HT-29 (cell line): ENCODE results near the gene ARFRP1. TPM values are rescaled to one million over a fixed set of nuclear protein-coding genes. Genes with fewer than 3 reads are reported as not detected.
"Not testable (repeated sequence)": the region's sequence is repeated elsewhere in the genome, so short reads cannot be mapped to it uniquely, and the experiment has no call there.

Experiments
- DNase-seq: peaks from one replicate; pipeline ENCODE4 v3.0.0-alpha.2; 2015; ENCODE audit warnings: low spot score
- total RNA-seq: library from RNA; depleted of rRNA; stranded (reverse); fragments of >200 nt; shearing (Covaris generic); gene quantifications from 2 replicates; pipeline ENCODE4 v1.2.3, GENCODE V29; 2014

ARFRP1 gene
- total RNA-seq, 1 experiment from 2014 or later: 86.1 TPM

GRCh38 chr20:63678071-63678470 lies 29.7 kb downstream of the ARFRP1 start:
- no peak for DNase-seq

DNA sequence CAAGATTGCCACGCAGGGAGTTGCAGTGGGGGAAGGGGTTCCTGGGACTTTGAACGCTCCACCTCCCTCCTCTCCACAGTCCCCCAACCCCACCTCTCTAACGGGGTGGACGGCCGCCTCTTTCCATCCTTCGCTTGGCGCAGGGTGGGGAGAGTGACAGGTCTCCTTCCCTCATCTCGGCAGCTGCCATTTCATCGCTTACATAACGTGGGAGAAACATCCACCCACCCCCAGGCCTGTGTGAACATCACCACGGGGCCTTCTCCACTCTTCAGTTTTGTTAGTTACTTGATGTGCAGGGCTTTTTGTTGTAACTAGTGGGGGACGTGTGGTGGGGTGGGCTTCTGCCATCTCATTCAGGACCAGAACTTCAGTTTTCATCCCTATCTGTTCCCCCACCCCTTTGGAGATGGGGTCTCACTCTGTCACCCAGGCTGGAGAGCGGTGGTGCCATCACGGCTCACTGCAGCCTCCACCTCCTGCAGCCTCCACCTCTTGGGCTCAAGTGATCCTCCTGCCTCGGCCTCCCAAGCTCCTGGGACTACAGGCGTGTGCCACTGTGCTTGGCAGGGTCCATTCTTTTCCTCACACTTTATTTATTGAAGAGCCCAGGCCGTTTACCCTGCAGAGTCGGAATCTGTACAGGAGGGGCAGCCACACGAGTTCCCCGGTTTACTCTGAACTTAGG lies 32.0 kb downstream of the ARFRP1 start:
- no peak for DNase-seq

- no peak for DNase-seq
Measured at GRCh38 chr20:63673951-63674350, 33.8 kb downstream of the ARFRP1 start.

DNA sequence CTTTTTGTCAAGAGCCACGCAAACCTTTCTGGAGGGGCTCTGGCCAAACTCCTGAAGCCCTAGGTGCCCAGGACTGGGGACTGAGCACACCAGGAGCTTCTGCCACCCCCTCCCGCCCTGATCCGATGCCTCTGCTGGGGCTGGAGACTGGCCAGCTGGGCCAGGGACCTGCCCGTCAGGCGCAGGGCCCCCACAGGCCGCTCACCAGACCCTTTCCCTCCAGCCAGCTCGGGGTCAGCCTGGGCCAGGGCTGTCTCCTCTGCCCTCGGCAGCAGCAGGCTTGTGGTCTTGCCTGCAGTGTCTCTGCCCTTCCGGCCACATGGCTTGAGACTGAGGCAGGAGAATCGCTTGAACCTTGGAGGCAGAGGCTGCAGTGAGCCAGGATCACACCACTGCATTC lies 35.1 kb downstream of the ARFRP1 start:
- no peak for DNase-seq

DNA sequence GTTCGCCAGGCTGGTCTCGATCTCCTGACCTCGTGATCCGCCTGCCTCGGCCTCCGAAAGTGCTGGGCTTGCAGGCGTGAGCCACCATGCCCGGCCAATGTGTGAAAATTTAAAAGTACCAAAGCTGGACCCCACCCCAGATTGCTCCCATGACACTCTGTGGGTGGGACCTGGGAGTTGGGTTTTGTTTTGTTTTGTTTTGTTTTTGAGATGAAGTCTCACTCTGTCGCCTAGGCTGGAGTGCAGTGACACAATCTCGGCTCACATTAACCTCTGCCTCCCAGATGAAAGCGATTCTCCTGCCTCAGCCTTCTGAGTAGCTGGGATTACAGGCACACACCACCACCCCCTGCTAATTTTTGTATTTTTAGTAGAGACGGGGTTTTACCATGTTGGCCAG lies 36.1 kb downstream of the ARFRP1 start:
- not testable (repeated sequence) for DNase-seq

DNA sequence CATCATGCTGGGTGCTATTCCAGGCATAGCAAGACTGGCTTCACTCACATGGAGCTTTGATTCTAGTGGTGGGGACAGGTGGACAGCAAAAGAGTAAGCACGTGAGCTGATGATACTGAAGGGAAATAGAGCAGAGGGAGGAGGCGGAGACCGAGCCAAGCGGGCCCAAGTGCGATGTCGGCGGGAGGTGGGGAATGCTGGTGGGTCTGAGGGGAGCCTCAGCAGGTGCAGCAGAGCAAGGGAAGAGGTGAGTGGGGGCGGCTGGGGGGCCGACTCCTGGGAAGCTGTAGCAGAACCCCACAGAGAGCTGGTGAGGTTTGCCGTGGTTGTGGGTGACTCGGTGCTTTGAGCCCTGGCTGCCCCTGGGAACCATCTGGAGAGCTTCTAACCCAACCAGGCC lies 39.4 kb downstream of the ARFRP1 start:
- no peak for DNase-seq

- no peak for DNase-seq
Measured at GRCh38 chr20:63667858-63668257, 39.9 kb downstream of the ARFRP1 start.

DNA sequence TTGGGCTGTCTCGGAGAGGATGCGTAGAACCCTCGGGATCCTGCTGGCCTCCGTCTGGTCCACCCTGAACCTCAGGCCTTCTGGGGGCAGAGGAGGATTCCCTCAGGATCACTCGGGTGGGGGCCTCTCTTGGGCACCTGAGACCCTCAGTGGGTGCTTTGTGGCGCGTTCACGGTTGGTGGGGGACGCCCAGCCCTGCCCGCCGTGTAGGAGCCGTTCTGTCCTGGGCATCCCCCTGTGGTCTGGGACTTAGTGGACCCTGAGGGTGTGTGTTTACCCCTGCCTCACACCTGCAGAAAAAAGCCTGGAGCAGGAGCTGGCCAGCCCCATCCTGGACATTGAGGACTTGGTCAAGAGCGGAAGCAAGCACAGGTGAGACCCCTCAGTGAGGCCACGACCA lies 42.1 kb downstream of the ARFRP1 start:
- DNase-seq: no peak

GRCh38 chr20:63664861-63665594 lies 42.7 kb downstream of the ARFRP1 start:
- no peak for DNase-seq

GRCh38 chr20:63664143-63664851 lies 43.5 kb downstream of the ARFRP1 start:
- DNase-seq: no peak

DNA sequence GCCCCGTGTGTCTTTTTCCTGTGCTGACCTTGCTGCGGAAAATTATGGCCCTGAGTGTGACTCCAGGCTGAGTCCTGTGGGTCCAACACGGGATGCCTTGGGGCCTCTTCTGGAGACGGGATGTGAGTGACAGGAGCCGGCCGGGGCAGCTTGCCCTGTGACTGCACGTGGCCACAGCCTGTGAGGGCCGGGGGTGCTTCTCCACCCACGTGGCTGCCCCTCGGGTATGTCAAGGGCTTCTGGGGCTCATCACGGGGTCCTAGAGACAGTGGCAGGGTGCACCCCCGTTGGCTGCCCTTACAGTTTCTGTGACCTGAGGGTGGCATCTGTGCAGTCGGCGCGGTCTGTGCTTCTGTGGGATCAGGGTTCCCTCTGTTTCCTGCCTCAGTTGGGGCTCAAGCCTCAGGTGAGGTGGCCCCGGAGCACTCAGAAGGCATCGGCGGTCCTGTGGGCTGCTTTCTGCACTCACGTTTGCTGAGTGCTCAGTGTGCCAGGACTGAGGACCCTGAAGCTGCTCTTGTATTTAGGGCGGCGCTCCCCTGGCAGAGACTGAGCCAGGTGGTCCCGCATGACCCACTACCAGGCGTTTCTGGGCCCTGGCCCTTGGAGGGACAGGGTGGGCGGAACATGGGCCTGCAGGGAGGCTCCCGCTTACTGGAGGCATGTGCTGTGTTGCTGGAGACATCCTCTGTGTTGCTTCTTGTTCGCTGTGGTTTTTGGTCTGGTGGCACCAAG lies 44.3 kb downstream of the ARFRP1 start:
- DNase-seq: no peak

- DNase-seq: no peak
Measured at GRCh38 chr20:63662813-63663189, 45.0 kb downstream of the ARFRP1 start.

DNA sequence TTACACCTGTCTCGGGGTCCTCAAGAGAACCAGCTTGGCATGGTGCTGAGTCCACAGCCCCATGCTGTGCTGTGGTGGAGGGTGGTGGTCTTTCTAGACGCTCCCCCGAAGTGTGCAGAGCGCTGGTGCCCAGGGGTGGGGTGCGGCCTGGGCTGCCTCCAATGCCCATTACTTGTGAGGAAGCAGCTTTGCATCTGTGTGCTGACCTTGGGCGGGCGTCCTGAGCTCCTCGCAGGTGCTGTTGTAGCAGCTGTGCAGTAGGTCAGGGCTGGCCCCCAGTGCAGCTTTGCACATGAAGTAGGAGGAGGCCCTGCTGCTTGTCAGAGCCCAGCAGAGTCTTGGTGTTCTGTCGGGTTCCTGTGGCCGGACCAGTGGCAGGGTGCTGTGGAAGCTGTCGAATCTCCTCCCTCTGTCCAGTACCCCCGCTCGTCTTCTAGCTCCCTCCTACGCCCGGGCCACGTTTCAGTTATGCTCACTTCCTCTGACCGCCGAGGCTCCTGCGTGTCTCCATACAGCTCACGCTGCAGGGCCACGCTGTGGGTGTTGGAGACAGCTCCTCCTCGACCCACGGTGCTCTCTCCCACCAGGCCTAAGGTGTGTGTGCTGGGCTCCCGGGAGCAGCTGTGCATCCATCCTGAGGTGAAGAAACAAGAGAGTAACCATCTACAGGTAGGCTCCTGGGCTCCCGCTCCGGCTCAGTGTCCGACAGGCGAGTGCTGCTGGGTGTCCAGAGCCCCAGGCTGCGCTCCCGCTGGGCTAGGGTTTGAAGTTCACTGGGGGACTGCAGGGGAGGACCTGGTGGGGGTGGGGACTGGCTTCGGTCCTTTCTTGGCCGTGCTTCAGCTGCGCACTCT lies 45.6 kb downstream of the ARFRP1 start:
- DNase-seq: no peak

DNA sequence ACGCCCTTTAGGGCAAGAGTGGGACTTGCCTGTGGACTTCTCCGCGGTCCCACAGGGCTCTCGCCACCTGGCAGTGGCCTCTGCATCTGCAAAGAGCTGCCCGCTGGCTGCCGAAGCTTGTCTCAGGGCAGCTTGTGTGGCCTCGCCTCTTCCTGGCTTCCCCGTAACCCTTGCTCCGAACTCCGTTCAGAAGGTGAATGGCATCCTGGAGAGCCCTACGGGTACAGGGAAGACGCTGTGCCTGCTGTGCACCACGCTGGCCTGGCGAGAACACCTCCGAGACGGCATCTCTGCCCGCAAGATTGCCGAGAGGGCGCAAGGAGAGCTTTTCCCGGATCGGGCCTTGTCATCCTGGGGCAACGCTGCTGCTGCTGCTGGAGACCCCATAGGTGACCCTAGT lies 46.7 kb downstream of the ARFRP1 start:
- no peak for DNase-seq

DNA sequence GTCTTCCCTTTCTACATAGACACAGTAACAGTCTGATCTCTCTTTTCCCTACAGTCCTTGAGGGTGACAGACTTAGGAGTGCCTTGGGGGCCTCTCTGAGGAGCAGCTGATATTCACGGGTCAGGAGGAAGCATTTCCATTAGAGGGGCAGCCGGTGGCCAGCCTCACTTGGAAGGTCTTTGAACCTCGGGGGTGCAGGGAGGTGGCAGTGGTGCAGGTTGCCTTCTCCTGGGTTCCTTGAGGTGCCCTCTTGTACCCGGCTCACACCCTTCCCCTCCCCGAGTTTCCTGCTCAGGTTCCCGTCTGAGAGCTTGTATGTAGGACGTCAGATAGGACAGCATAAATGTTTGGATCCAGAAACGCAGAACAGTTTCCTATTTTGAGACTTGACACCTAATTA lies 47.2 kb downstream of the ARFRP1 start:
- DNase-seq: no peak

DNA sequence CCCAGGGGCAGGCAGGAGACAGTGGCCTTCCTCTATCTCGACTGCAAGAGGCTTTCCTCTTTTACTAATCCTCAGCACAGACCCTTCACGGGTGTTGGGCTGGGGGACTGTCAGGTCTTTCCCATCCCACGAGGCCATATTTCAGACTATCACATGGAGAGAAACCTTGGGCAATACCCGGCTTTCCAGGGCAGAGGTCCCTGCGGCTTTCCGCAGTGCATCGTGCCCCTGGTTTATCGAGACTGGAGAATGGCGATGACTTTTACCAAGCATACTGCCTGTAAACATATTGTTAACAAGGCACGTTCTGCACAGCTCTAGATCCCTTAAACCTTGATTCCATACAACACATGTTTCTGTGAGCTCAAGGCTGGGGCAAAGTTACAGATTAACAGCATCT lies 47.6 kb downstream of the ARFRP1 start:
- not testable (repeated sequence) for DNase-seq

DNA sequence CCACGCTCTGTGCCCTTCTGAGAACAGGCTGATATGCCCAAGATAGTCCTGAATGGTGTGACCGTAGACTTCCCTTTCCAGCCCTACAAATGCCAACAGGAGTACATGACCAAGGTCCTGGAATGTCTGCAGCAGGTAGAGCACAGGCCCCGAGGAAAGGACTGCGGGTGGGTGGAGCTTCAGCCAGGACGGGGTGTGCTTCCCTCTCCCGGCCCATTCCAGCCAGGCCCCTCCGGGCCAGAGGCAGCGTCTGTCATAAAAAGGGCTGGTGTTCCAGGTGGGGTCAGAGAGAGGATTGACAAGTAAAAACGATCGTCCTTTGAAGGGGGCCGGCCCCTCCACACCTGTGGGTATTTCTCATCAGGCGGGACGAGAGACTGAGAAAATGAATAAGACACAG lies 48.4 kb downstream of the ARFRP1 start:
- no peak for DNase-seq

GRCh38 chr20:63658749-63659187 lies 49.0 kb downstream of the ARFRP1 start:
- no peak for DNase-seq

GRCh38 chr20:63657937-63658748 lies 49.6 kb downstream of the ARFRP1 start, which contains the start of gene RTEL1:
RTEL1 (plus strand) TSS chr20:63658312; CDS start chr20:63659403, 1,091 bp downstream.
- peak; percentile 98 for DNase-seq
